SK-N-SH treated with all-trans-retinoic acid at 6 μM for 48 hours (cell line): ENCODE measurements around the gene BUB1.

ENCODE experiments used
- ATAC-seq: fragments of 200-7000 bp; cut with Tn5 transposase; 3 replicates; pipeline ENCODE4 v1.9.1; 2020; ENCODE audit warnings: mild to moderate bottlenecking, moderate library complexity
- BACH2 ChIP-seq: fragments of 250-450 bp; sonication (Bioruptor Pico); IDR thresholded peaks from 2 replicates; pipeline ENCODE4 v1.9.0; 2021; ENCODE audit warnings: mild to moderate bottlenecking, borderline replicate concordance
- CREB5 ChIP-seq: fragments of 250-450 bp; sonication (Bioruptor Pico); IDR thresholded peaks from 2 replicates; pipeline ENCODE4 v1.5.1; 2020; ENCODE audit warnings: low read depth, mild to moderate bottlenecking, moderate library complexity
- CSDC2 ChIP-seq: fragments of 250-450 bp; sonication (Bioruptor Pico); IDR thresholded peaks from 2 replicates; pipeline ENCODE4 v1.5.0; 2020; ENCODE audit warnings: mild to moderate bottlenecking, moderate library complexity
- CSRNP3 ChIP-seq: fragments of 250-450 bp; sonication (Bioruptor Pico); IDR thresholded peaks from 2 replicates; pipeline ENCODE4 v1.5.1; 2021; ENCODE audit warnings: mild to moderate bottlenecking, moderate library complexity
- ESRRG ChIP-seq: fragments of 250-450 bp; sonication (Bioruptor Pico); IDR thresholded peaks from 2 replicates; pipeline ENCODE4 v1.6.1; 2021; ENCODE audit warnings: mild to moderate bottlenecking
- GLIS3 ChIP-seq: fragments of 250-450 bp; sonication (Bioruptor Pico); IDR thresholded peaks from 2 replicates; pipeline ENCODE4 v1.5.0; 2020; ENCODE audit warnings: mild to moderate bottlenecking, moderate library complexity
- ISL1 ChIP-seq: fragments of 250-450 bp; sonication (Bioruptor Pico); IDR thresholded peaks from 2 replicates; pipeline ENCODE4 v2.1.2; 2022; ENCODE audit warnings: mild to moderate bottlenecking, moderate library complexity
- OSR1 ChIP-seq: fragments of 250-450 bp; sonication (Bioruptor Pico); IDR thresholded peaks from 2 replicates; pipeline ENCODE4 v1.8.0; 2022; ENCODE audit warnings: moderate library complexity, mild to moderate bottlenecking, inconsistent platforms
- PATZ1 ChIP-seq: fragments of 250-450 bp; sonication (Bioruptor Pico); IDR thresholded peaks from 2 replicates; pipeline ENCODE4 v1.8.0; 2020; ENCODE audit warnings: mild to moderate bottlenecking, moderate library complexity, borderline replicate concordance
- POU6F1 ChIP-seq: fragments of 250-450 bp; sonication (Bioruptor Pico); IDR thresholded peaks from 2 replicates; pipeline ENCODE4 v1.8.0; 2021; ENCODE audit warnings: low read depth, mild to moderate bottlenecking, moderate library complexity, borderline replicate concordance
- PPARA ChIP-seq: fragments of 250-450 bp; sonication (Bioruptor Pico); IDR thresholded peaks from 2 replicates; pipeline ENCODE4 v1.5.0; 2020; ENCODE audit warnings: mild to moderate bottlenecking, borderline replicate concordance
- RARB ChIP-seq: fragments of 250-450 bp; sonication (Bioruptor Pico); IDR thresholded peaks from 2 replicates; pipeline ENCODE4 v1.8.0; 2021; ENCODE audit warnings: mild to moderate bottlenecking, moderate library complexity
- TCF4 ChIP-seq: fragments of 250-450 bp; sonication (Bioruptor Pico); IDR thresholded peaks from 2 replicates; pipeline ENCODE4 v1.8.0; 2021; ENCODE audit warnings: mild to moderate bottlenecking, moderate library complexity, borderline replicate concordance
- TOX ChIP-seq: fragments of 250-450 bp; sonication (Bioruptor Pico); IDR thresholded peaks from 2 replicates; pipeline ENCODE4 v1.8.0; 2021; ENCODE audit warnings: mild to moderate bottlenecking, moderate library complexity, borderline replicate concordance
- TSHZ2 ChIP-seq: fragments of 250-450 bp; sonication (Bioruptor Pico); IDR thresholded peaks from 2 replicates; pipeline ENCODE4 v1.5.0; 2020; ENCODE audit warnings: mild to moderate bottlenecking, moderate library complexity
- ZC3H10 ChIP-seq: fragments of 250-450 bp; sonication (Bioruptor Pico); IDR thresholded peaks from 2 replicates; pipeline ENCODE4 v1.5.1; 2021; ENCODE audit warnings: mild to moderate bottlenecking, moderate library complexity
- ZFP3 ChIP-seq: fragments of 250-450 bp; sonication (Bioruptor Pico); IDR thresholded peaks from 2 replicates; pipeline ENCODE4 v1.5.0; 2020; ENCODE audit warnings: mild to moderate bottlenecking, moderate library complexity
- ZFP30 ChIP-seq: fragments of 450-650 bp; formaldehyde crosslinking; IDR thresholded peaks from 2 replicates; pipeline ENCODE4 v1.5.0; 2022; ENCODE audit warnings: mild to moderate bottlenecking, moderate library complexity
- ZNF565 ChIP-seq: fragments of 450-650 bp; formaldehyde crosslinking; conservative IDR thresholded peaks from 2 replicates; pipeline ENCODE4 v1.5.0; 2020; ENCODE audit warnings: low read depth, mild to moderate bottlenecking, moderate library complexity

BUB1 gene

GRCh38 chr2:110659248-110659647 lies 18.6 kb downstream of the BUB1 start (continued):
- TF ChIP-seq TSHZ2 (CRISPR knock-in tag) (no peak), ISL1 (CRISPR knock-in tag) (no peak), ZFP3 (CRISPR knock-in tag) (no peak), ZFP30 (no peak)
- TF ChIP-seq, all 23 proteins: peak for 0

- TF ChIP-seq POU6F1 (CRISPR knock-in tag) (no peak), CSDC2 (CRISPR knock-in tag) (no peak), ZFP3 (CRISPR knock-in tag) (no peak), TCF4 (no peak), TOX (no peak), ZFP30 (no peak), GLIS3 (CRISPR knock-in tag) (no peak)
Observed at GRCh38 chr2:110657724-110658305, 20.0 kb downstream of the BUB1 start.

GRCh38 chr2:110655701-110656100 lies 22.2 kb downstream of the BUB1 start:
- TF ChIP-seq RARB (CRISPR knock-in tag) (no peak), OSR1 (CRISPR knock-in tag) (no peak), GLIS3 (CRISPR knock-in tag) (no peak), CSDC2 (CRISPR knock-in tag) (no peak), POU6F1 (CRISPR knock-in tag) (no peak), CREB5 (CRISPR knock-in tag) (no peak), PATZ1 (CRISPR knock-in tag) (no peak), ESRRG (CRISPR knock-in tag) (no peak), CSRNP3 (CRISPR knock-in tag) (no peak), ZC3H10 (no peak), BACH2 (CRISPR knock-in tag) (no peak)
- TF ChIP-seq, all 23 proteins: peak for 0
- no peak for ATAC-seq

More at GRCh38 chr2:110657724-110658305, 20.0 kb downstream of the BUB1 start:
- ATAC-seq, result no peak

- no peak for ATAC-seq
- TF ChIP-seq ZFP30 (no peak), TOX (no peak), GLIS3 (CRISPR knock-in tag) (no peak), OSR1 (CRISPR knock-in tag) (no peak), ZNF565 (no peak), PATZ1 (CRISPR knock-in tag) (no peak), TSHZ2 (CRISPR knock-in tag) (no peak), ESRRG (CRISPR knock-in tag) (no peak), PPARA (CRISPR knock-in tag) (no peak)
Observed at GRCh38 chr2:110653861-110654260, 24.0 kb downstream of the BUB1 start.
